ENCODE results near the gene MAGEB17. TPM values are rescaled to one million over a fixed set of nuclear protein-coding genes. Genes with fewer than 3 reads are reported as not detected.

MAGEB17 gene
- total RNA-seq, 1 experiment from 2014 or later, result not detected

- BruUV-seq (replicated peaks), result no TSS peak
- Histone ChIP-seq H3K9me2 (ENCODE audit: insufficient read depth) (no peaks in the 10 kb centered on the region), H3K9ac (ENCODE audit: low read length) (no peak overlapping the region), H3K4me2 (ENCODE audit: low read length) (no peak overlapping the region), H3K4me3 (replicated peaks in 1 of 2; ENCODE audit: low read depth in 1 of 2, low read length in 2 of 2) (no peak overlapping the region), H3K9me3 (ENCODE audit: control insufficient read depth in 1 of 2, insufficient read depth in 1 of 2, low read depth in 1 of 2, low read length in 2 of 2) (no peaks in the 10 kb centered on the region), H3K36me3 (ENCODE audit: control insufficient read depth in 1 of 2, insufficient read depth in 2 of 2, low read length in 2 of 2) (no peaks in the 10 kb centered on the region), H3K79me2 (ENCODE audit: insufficient read depth, low read length) (no peaks in the 10 kb centered on the region), H3K4me1 (ENCODE audit: control insufficient read depth in 1 of 2, insufficient read depth in 2 of 2, low read length in 2 of 2) (no peaks in the 10 kb centered on the region), H3K27me3 (ENCODE audit: insufficient read depth, low read length) (no peaks in the 10 kb centered on the region), H2AFZ (ENCODE audit: low read depth, low read length, poor library complexity, severe bottlenecking) (no peak overlapping the region), H4K20me1 (ENCODE audit: insufficient read depth) (no peaks in the 10 kb centered on the region), H3K27ac (ENCODE audit: low read depth, low read length) (no peak overlapping the region)
- ATAC-seq (no peak), DNase-seq (ENCODE audit: low read depth, low spot score) (no peak)
- CTCF ChIA-PET, result no interaction called here
- TF ChIP-seq EZH2 (IDR thresholded peaks at IDR 0.05), result no peak
- TF ChIP-seq FOSL1 (IDR thresholded peaks at IDR 0.05; ENCODE audit: low read depth), result no peak
- no peak for TF ChIP-seq REST (IDR thresholded peaks at IDR 0.05; ENCODE audit: low read depth)
- TF ChIP-seq ZBTB33 (IDR thresholded peaks at IDR 0.05; ENCODE audit: extremely low read depth, insufficient replicate concordance, low read length), result no peak
- TF ChIP-seq ELF1 (IDR thresholded peaks at IDR 0.05; ENCODE audit: borderline replicate concordance, low read depth), result no peak
- no peak for TF ChIP-seq CTCF (IDR thresholded peaks at IDR 0.05 in 2 of 3, conservative IDR thresholded peaks at IDR 0.05 in 1 of 3; ENCODE audit: borderline replicate concordance in 1 of 3, insufficient read depth in 1 of 3, low read depth in 2 of 3, low read length in 2 of 3)
- no peak for TF ChIP-seq SP1 (IDR thresholded peaks at IDR 0.05; ENCODE audit: low read depth)
- TF ChIP-seq TCF7L2 (IDR thresholded peaks at IDR 0.05; ENCODE audit: borderline replicate concordance, extremely low read depth, insufficient read depth, insufficient read length), result no peak
- TF ChIP-seq CEBPB (IDR thresholded peaks at IDR 0.05; ENCODE audit: low read depth), result no peak
- no peak for TF ChIP-seq CBX3 (IDR thresholded peaks at IDR 0.05; ENCODE audit: low read depth)
- TF ChIP-seq YY1 (IDR thresholded peaks at IDR 0.05; ENCODE audit: extremely low read depth, insufficient replicate concordance, low read depth, low read length), result no peak
- TF ChIP-seq ZFX (IDR thresholded peaks at IDR 0.05), result no peak
- RAD21 ChIA-PET (ENCODE audit: low non-redundant PET in 1 of 2, low total read pairs in 2 of 2, uncharacterized antibody in 2 of 2, unreplicated experiment in 2 of 2), result no interaction called here
- POLR2A ChIA-PET, result no interaction called here
- intact Hi-C loops (cut with micrococcal nuclease), result no loop called here
Observed at GRCh38 chrX:16202943-16203342, 35.7 kb downstream of the MAGEB17 start.

Measured in HCT116 (cell line).